KG1 (cell line): ENCODE measurements around the gene CLDN15.
"Not testable (repeated sequence)": the region's sequence is repeated elsewhere in the genome, so short reads cannot be mapped to it uniquely, and the experiment has no call there.

Experiments used
- DNase-seq: peaks from one replicate; lab custom pipeline; 2025; lab: John Stamatoyannopoulos, UW

CLDN15 gene, protein sequence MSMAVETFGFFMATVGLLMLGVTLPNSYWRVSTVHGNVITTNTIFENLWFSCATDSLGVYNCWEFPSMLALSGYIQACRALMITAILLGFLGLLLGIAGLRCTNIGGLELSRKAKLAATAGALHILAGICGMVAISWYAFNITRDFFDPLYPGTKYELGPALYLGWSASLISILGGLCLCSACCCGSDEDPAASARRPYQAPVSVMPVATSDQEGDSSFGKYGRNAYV

DNA sequence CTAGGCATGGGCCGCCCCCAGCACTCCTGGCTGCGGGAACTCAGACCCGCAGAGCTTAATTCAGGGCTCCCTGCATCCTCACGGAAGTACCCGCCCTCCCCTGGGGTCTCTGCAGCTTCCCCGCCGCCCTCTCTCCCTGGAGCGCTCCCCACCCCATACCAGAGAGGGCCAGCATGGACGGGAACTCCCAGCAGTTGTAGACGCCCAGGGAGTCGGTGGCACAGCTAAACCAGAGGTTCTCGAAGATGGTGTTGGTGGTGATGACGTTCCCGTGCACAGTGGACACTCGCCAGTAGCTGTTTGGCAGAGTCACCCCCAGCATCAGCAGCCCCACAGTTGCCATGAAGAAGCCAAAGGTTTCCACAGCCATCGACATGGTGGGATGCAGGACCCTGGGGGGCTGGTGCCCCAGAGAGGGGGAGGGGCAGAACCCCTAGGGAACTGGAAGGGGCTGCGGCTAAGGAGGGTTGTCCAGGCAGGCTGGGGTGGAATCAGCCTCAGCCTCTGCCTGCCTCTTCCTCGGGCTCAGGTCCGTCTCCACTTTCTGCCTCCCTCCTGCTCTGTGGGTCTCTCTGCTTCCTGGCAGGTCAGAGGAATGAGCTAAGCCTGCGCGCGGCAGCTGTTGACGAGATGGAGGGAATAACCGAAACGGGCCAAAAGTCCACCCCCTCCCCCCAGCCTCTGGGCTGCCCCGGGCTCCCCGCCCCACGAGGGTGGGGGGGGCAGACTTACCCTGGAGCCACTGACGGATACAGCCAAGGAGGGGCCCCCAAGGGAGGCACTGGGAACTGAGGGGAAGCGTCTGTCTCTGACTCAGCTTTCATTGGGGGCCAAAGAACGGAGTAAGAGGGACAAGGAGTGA is at the start of gene CLDN15:
TSS of gene CLDN15 (minus strand) at position 597 of the 862 bp plus-strand sequence. CDS start at position 376, 221 bp downstream.
- DNase-seq: no peak

GRCh38 chr7:101287032-101287431 is 49.4 kb upstream of the CLDN15 start:
- DNase-seq: no peak

DNA sequence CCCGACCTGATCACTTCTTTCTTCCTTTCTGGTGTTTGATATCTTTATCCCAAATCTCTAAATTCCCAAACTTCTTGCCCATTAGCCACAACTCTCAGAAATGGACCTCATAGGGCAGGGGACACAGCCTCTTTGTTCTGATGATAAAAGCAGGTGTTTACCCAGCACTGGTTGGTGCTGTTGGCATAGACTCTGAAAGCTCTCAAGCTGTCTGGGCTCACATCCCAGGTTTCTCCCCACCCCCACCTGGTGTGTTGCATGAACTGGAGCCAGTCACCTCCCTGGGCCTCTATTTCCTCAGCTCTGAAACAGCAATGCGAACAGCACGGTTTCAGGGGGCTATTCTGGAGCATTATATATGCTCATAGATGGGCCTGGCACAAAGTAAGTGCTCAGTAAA is 48.3 kb upstream of the CLDN15 start:
- DNase-seq: not testable (repeated sequence)

DNA sequence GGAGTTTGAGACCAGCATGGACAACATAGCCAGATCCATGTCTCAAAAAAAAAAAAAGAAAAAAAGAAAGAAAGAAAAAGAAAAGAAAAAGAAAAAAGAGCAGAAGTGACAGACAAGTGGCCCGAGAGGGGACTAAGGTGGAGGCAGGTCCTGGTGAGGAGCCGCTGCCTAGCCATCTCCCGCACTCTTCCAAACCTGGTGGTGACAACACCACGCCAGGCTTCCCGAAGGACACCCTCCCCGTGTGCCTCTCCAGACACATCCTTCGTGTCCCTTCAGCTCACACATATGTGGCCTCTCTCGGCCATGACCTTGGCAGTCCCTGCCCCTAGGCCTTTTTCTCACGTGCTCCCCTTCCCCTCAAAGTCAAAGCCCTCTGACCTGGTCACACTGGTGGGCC is 47.6 kb upstream of the CLDN15 start:
- DNase-seq: no peak

- DNase-seq: not testable (repeated sequence)
Observed at GRCh38 chr7:101280912-101281311, 43.3 kb upstream of the CLDN15 start.

DNA sequence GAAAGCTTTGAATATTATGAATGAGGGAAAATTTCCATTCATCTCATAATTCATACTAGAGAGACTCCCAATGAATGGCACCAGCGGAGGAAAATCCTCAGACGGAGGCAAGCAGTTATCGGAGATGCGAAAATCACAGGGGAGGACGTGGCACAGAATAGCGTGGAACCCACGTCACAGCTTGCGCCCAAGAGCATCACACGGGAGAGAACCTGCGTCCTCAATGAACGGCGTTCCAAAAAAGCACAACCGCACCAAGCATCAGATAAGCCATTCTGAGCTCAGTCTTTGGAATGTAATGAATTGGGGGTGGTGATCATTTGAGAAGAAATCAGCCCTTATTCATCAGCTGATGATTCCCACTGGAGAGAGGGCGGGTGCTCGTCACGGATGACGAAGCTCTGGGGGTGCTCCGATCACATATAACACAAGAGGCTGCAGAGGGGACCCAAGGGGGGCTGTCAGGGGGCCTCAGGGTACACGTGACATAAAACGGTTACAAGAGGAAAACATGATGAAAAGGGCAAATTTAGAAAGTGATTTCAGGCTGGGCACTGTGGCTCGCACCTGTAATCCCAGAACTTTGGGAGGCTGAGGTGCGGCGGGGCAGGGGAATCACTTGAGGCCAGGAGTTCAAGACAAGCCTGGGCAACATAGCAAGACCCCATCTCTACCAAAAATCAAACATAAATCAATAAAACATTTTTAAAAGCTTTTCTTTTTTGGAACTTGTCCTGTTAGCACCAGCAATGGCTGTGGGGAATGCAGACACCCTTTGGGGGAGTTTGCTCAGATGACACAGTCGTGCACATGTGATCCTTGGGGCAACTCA is 41.1 kb upstream of the CLDN15 start:
- DNase-seq: no peak

DNA sequence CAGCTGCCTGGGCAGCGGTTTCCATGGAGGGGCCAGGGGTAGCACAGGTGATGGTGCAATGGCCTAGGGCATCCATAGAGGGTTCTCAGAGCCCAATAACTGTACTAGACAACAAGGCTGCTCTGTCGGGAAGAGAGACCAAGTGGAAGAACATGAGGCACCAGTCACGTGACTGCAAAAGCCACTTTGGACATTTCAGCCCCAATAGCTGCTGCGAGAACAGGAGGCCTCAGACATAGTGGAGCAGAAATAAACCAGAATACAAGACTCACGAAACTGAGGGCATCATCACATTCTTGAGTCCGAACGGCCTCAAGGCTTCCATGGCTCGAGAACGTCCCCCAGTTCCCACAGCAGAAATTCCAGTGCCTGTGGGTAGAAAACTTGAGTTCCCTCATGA is 39.6 kb upstream of the CLDN15 start:
- DNase-seq: no peak

DNA sequence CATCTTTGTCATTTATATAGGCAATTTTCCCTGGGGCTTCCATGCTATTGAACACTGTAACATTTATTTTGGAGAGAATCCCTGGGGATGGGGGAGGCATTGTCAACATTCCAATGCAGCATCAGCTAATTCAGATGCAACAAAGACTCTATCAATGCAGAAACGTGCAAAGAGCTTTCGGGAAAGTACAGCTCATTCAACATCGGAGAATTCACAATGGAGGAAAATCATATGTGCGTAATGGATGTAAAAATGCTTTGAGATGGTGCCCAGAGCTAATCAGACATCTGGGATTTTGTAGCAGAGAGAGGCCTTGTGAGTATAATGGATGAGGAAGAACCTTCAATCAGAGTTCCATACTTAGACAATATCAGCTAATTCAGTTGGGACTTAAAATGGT is 35.6 kb upstream of the CLDN15 start:
- no peak for DNase-seq

DNA sequence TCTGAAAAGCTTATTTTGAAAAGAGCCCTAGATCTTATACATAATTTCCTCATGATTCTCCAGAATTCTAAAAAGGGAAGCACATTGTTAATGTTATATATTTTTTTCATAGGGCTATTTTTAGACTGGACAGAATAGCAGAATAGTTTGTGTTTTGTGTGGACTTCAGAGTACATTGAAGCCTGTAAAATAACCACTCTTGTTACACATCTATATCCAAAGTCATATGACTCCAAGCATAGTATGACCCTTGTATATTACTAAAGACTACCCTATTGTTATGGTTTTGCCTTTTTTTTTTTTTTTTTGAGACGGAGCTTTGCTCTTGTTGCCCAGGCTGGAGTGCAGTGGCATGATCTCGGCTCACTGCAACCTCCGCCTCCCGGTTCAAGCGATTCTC is 33.4 kb upstream of the CLDN15 start:
- DNase-seq: no peak

GRCh38 chr7:101269664-101270063 is 32.1 kb upstream of the CLDN15 start:
- DNase-seq: no peak

DNA sequence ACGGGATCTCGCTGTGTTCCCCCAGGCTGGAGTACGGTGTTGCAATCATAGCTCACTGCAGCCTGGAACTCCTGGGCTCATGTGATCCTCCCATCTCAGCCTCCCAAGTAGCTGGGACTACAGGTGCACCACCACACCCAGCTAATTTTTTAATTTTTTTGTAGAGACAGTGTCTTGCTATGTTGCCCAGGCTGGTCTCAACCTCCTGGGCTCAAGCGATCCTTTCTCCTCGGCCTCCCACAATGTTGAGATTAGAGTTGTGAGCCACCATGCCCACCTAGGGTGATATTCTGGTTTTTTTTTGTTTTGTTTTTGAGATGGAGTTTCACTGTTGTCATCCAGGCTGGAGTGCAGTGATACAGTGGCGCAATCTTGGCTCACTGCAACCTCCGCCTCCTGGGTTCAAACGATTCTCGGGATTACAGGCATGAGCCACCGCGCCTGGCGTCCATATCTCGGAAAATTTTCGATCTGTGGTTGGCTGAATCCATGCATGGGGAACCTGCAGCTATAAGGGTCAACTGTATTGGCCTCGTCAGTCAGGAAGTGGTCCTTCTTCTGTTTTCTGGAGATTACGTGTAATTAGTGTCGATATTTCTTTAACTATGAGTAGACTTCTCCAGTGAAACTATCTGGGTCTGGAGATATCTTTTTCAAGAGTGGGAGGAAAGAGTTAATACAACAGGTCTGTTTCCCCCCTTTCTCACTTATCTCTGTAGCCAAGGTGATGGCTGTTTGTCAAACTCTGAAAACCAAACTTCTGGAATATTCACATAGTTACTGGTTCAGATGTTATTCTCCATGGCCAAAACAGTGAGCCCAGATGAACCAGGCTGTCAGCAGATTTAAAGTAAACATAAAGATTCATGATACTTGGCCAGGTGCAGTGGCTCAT is 28.3 kb upstream of the CLDN15 start:
- DNase-seq: no peak

- DNase-seq: not testable (repeated sequence)
Observed at GRCh38 chr7:101264102-101264706, 26.6 kb upstream of the CLDN15 start.

- DNase-seq: no peak
Observed at GRCh38 chr7:101258243-101258731, 20.7 kb upstream of the CLDN15 start.

DNA sequence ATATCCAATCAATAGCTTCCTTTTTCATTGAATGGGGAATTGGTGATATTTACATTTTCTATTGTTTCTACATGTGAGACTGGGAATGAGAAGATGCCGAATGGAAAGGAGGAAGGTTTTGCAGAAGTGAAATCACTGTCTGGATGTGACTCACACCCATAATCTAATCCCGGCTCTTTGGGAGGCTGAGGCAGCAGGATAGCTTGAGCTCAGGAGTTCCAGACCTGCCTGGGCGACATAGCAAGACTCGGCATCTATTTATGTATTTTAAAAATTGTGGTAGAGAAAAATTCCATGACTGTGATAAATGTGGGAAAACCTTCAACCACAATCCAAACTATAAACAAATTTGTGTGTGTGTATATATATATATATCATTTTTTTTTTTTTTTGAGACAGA is 18.2 kb upstream of the CLDN15 start:
- no peak for DNase-seq

DNA sequence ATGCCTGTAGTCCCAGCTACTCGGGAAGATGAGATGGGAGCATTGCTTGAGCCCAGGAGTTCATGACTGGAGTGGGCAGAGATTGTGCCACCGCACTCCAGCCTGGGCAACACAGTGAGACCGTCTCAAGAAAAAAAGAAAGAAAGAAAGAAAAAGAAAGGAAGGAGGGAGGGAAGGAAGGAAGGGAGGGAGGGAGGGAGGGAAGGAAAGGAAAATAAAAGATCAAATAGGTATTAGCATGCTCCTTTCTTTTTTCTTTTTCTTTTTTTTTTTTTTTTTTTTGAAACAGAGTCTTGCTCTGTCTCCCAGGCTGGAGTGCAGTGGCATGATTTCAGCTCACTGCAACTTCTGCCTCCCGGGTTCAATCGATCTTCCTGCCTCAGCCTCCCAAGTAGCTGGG is 15.6 kb upstream of the CLDN15 start:
- not testable (repeated sequence) for DNase-seq

- DNase-seq: peak; percentile 62
Observed at GRCh38 chr7:101251871-101252659, 14.5 kb upstream of the CLDN15 start.

DNA sequence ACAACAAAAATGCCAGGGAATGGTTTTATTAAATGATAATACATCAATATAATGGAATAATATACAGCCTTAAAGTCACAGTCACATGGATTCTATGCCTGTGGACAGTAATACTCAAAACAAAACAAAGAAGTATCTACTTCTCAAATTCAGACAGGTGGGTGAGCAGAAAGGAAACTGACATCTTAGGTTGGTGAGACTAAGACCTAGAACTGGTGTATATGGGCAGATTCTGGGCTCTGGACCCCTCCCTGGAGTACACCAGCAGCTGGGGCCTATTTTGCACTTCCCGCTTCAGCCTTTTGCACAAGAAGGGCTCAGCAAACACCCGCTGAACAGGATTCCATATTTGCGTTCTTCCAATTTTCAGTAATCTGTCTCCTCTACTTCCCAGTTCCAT is 12.7 kb upstream of the CLDN15 start:
- DNase-seq: no peak

DNA sequence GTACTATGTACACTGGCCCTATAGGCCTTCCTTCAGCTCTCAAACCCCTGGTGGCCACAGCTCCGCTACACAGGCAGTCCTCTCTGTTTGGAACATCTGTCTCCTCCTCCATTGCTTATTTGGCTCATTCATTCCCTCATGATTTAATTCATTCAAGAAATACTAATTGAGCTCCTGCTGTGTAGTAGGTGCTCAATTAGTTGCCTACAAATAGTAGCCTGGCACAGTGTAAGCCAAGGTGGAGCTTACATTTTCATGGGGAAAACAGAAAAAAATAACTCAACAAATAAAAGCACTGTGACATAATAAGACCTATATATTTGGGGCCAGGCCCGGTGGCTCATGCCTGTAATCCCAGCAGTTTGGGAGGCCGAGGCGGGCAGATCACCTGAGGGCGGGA is 10.7 kb upstream of the CLDN15 start:
- DNase-seq: no peak

- DNase-seq: no peak
Observed at GRCh38 chr7:101245147-101245668, 7.6 kb upstream of the CLDN15 start.
